WERI-Rb-1 (cell line): ENCODE results near the gene CPSF2.

Source experiments
- DNase-seq: peaks from one replicate; pipeline ENCODE4 v3.0.0-alpha.2; 2020
- H3K27ac ChIP-seq: fragments of 250-450 bp; sonication (Bioruptor Pico); 2 replicates; pipeline ENCODE4 v1.5.1; 2020; ENCODE audit warnings: mild to moderate bottlenecking, moderate library complexity
- H3K27me3 ChIP-seq: fragments of 250-450 bp; sonication (Bioruptor Pico); 2 replicates; pipeline ENCODE4 v1.5.1; 2021; ENCODE audit warnings: mild to moderate bottlenecking, low read depth, moderate library complexity; ENCODE audit not compliant: insufficient read depth, severe bottlenecking
- H3K36me3 ChIP-seq: fragments of 250-450 bp; sonication (Bioruptor Pico); 2 replicates; pipeline ENCODE4 v1.5.1; 2020; ENCODE audit warnings: mild to moderate bottlenecking, moderate library complexity
- H3K4me3 ChIP-seq: 2 replicates; pipeline ENCODE4 v1.5.1; 2011; ENCODE audit warnings: low read depth, mild to moderate bottlenecking, control low read depth, low read length
- H3K9me3 ChIP-seq: fragments of 250-450 bp; sonication (Bioruptor Pico); 2 replicates; pipeline ENCODE4 v1.5.1; 2021; ENCODE audit warnings: mild to moderate bottlenecking, moderate library complexity; ENCODE audit not compliant: severe bottlenecking
- CTCF ChIP-seq: IDR thresholded peaks from 2 replicates; pipeline ENCODE4 v1.5.1; 2011; ENCODE audit warnings: low read depth, mild to moderate bottlenecking, control low read depth, inconsistent platforms, low read length

The CPSF2 gene

DNA sequence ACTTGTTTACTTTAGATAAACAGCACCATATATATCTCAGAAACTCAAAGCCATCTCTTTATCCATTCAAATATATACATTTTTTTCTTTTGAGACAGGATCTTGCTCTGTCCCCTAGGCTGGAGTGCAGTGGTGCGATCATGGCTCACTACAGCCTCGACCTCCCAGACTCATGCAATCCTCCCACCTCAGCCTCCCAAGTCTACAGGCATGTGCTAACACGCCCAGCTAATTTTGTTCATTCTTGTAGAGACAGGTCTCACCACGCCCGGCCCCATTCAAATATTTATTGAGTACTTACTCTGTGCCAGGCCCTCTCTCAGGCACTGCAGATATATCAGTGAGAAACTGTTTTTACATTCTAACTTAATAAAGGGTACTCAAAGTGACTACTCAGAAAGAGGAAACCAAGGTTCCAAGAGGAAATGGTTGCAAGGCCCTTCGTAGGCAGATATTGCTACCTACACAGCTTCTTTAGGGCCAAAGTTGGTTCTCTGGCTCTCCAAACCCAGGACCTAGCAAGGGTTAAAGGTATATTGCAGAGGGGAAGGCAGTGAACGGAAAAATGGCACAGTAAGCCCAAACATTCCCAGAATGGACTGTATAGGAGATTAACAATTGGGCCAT lies 18.3 kb upstream of the CPSF2 start:
- no peaks in the 10 kb centered on the region for H3K9me3 ChIP-seq
- no peak overlapping the region for H3K4me3 ChIP-seq
- H3K36me3 ChIP-seq = no peaks in the 10 kb centered on the region; the same call in 1 of the 2 replicates
- no peak for TF ChIP-seq CTCF
- H3K27me3 ChIP-seq = no peaks in the 10 kb centered on the region
- no peak for DNase-seq
- H3K27ac ChIP-seq = no peak overlapping the region

GRCh38 chr14:92105073-92105892 lies 16.5 kb upstream of the CPSF2 start:
- peak overlapping the region; percentile 89; the same call in 1 of the 2 replicates for H3K27ac ChIP-seq
- DNase-seq = no peak
- H3K9me3 ChIP-seq = no peaks in the 10 kb centered on the region
- no peaks in the 10 kb centered on the region for H3K27me3 ChIP-seq
- no peak for TF ChIP-seq CTCF
- no peaks in the 10 kb centered on the region; the same call in 1 of the 2 replicates for H3K36me3 ChIP-seq
- peak overlapping the region; percentile 98 for H3K4me3 ChIP-seq

DNA sequence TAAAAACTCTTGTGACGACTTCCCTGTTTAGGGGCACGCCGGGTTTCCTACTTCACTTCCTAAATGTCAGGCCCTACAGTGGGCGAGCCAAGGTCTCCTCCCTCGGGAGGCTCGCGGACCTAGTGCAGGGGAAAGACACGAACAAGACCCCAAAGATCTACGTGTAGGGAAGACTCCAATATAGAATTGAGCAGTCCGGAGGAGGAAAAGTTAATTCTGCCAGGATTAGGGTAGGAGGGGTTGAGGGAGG lies 16.0 kb upstream of the CPSF2 start:
- TF ChIP-seq CTCF = no peak
- Histone ChIP-seq H3K4me3 (peak overlapping the region; percentile 98), H3K9me3 (no peaks in the 10 kb centered on the region), H3K36me3 (no peaks in the 10 kb centered on the region; the same call in 1 of the 2 replicates), H3K27ac (peak overlapping the region; percentile 89), H3K27me3 (no peaks in the 10 kb centered on the region)
- DNase-seq = no peak

DNA sequence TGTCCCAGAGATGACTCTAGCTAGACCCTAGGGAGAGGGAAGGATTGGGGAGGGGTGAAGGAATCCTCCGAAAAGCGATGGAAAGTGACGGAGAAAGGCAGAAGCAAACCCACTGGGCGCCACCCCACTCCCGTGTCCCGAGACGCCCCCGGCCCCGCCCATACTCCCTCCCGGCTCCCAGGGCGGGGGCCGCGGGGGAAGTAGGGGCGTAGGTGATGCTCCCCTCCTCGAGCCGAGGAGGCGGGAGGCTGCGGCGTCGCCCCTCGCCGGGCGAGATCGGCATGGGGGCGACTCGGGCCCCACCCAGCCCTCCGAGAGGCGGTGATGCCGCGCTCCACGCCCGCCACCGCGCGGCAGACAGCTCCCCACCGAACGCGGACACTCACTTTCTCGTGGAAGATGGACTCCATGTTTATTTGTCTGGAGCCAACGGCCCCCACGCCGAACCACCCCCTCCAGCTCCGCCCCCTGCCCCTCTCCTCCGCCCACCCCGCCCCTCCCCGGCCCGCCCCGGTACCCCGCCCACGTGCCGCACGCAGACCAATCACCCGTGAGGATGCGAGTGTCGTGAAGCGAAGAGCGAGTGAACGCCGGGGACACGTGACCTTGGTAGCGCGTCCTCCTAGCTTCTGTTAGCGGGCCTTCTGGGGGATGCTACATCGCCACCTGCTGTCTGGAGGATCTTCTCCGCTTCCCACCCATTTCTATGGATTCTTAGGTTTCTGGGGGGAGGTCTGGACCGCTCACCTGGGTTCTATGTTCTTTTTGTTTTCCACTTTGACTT lies 15.4 kb upstream of the CPSF2 start, which contains the start of gene ATXN3:
Gene ATXN3, minus strand, starts transcription at position 440 of the 784 bp plus-strand sequence. Its CDS starts 30 bp downstream, at position 410.
- H3K27me3 ChIP-seq = no peaks in the 10 kb centered on the region

More for the DNA sequence above, 15.4 kb upstream of the CPSF2 start, which contains the start of gene ATXN3:
- Histone ChIP-seq H3K9me3 (no peaks in the 10 kb centered on the region), H3K27ac (peak within 1 kb of the TSS; percentile 89), H3K4me3 (peak within 1 kb of the TSS; percentile 98), H3K36me3 (no peaks in the 10 kb centered on the region; the same call in 1 of the 2 replicates)
- peak; percentile 98 for DNase-seq
- peak; percentile 87 for TF ChIP-seq CTCF
